Activated T-helper 1 cell treated with anti-CD3 and anti-CD28 coated beads, Interleukin-2, amount 50 U/mL, for 16 hours (primary cell): ENCODE measurements around the gene TMEM95.
A peak's percentile ranks its signal among the peaks of the same experiment; 100 is the strongest.

ENCODE experiments used
- DNase-seq, 2 donors: peaks; one replicate each; pipeline ENCODE4 v3.0.0-alpha.2; 2020; ENCODE audit warnings: low read depth in 1 of 2, low spot score in 1 of 2

Gene TMEM95

DNA sequence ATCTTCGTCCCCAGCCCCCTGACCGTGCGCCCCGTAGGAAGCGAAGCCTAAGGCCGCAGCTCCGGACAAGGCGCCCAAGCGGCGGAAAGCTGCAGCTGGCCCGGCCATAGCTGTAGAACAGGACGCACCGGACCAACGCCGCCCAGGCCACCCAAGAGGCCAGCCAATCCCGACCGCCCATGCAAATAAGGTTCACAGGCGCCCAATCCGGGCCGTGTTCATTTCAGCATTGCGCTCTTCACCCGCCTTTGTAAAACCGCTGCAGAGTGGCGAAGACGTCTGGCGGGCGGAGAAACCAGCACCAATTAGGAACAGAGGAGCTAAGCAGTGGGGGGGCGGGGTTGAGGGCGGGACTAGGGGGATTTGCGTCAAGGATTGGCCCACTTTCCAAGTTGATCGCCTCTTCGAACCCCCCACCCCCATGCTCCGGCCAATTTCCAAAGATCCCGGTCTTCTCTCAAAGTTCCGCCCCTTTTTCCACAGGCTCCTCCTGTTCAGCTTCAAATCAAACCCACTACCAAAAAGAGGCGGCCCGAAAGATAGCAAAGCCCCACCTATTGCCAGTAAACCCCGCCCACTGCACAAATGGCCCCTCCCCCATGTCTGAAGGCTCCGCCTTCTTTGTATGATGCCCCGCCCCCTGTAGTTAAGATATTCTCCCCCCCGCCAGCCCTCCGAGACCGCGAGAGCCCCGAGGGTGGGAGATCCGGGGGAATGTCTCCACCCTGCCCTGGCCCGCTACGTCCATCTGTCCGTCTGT lies 49.2 kb downstream of the TMEM95 start, which contains the start of gene TMEM256:
Gene TMEM256, minus strand, starts transcription at position 121 of the 760 bp plus-strand sequence. Its CDS starts 13 bp downstream, at position 108.
- peak; percentile 90 to 91 for DNase-seq

DNA sequence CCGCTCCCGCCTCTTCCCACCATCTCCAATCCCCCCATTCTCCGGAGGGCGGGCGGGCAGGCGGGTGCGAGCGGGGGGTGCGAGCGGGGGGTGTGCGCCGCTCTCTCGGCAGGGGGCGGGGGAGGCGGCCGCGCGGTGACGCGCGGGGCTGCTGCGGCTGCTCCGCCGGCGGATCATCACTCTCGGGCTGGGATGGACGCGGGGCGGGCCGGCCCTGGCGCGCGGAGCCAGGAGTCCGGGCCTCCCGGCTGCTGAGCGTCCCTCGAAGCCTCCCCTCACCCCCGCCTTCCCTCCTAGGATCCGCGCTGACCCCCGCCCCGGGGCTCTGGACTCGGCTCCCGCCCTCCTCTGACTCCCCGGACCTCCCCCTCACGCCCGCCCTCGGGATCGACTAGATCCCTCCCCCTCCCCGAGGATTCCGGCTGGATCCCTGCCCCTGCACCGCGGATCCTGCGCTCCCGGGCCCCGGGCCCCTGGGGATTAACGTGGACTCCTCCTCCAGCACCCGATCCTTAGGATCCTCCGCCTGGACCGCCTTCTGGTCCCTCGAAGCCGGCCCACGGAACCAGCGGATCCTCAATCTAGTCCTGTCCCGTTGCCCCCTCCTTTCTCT lies 49.9 kb downstream of the TMEM95 start:
- peak; percentile 44 to 65 for DNase-seq

DNA sequence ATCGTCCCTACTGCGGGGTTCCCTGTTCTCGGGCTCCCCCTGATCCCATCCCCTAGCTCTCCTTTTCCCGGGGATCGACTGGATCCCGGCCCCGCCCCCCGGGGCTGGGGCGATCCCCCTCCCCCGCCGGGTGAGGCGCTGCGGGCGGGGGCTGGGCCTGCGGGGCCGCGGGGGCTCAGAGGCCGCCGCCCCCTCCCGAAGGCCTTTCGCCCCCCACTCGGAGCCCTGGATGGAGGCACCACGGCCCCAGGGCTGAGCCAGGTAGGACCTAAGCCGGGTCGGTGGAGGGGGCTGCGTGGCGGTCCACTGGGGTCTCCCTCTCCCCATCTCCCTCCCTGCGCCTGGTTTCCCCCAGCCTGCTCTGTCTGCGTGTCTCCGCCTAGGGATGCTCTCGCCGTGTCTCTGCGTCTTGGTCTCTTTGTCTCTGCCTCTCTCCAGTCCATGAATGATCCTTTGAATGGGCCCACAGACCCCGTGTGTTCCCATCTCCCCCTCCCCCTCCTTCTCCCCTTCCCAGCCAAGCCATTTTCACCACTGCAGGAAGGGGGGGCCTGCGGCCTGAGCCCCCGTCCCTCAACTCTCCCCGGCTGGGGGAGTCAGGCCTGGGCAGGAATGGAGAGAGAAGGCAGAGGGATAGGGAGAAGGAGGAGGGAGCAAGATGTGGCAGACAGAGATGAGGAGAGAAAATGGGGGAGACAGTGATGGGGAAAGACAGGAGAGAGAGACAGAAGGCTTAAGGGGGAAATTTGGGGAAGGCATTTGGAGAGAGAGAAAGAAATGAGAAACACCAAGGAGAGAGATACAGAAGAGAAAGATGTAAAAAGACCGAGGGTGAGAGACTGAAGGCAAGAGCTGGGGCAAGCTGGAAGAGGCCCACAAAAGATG lies 50.6 kb downstream of the TMEM95 start:
- DNase-seq = no peak

DNA sequence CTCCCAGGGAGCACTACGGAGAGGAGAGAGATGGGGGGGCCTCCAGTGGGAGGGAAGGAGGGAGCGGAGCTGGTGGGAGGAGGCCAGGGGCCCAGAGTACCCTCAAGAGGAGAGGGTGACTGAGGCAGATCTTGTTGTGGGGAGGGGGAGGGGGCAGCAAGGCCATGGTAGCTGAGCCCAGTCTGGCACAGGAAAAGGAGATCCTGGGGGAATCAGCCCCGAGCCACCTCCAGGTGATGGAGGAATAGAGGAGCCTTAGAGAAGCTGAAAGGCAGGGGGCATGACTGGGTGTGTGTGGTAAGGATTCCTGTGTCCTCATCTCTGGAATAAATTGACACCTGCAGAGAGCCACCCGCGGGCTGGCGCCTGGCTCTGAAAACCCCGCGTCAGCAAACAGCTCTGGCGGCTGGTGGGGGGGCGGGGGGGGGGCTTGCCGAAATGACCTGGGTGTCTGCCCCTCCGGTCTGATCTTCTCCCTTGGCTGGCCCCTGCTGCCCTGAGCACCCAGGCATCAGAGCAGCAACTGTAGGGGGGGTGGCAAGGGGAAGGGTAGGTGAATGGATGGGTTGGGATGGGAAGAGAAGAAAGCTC lies 51.4 kb downstream of the TMEM95 start:
- no peak for DNase-seq
